Rectal smooth muscle tissue (tissue), 1 donor: Measurements from ENCODE around the gene EPB41L2.
"Not testable (repeated sequence)": the region's sequence is repeated elsewhere in the genome, so short reads cannot be mapped to it uniquely, and the experiment has no call there.

Experiments used
- H3K27ac ChIP-seq: one replicate; pipeline ENCODE4 v1.7.0; 2013; ENCODE audit warnings: low read depth, low read length, inconsistent platforms
- H3K27me3 ChIP-seq: one replicate; pipeline ENCODE4 v1.7.0; 2013; ENCODE audit warnings: low read length; ENCODE audit not compliant: control insufficient read depth, insufficient read depth
- H3K36me3 ChIP-seq: one replicate; pipeline ENCODE4 v1.7.0; 2013; ENCODE audit warnings: low read length; ENCODE audit not compliant: control insufficient read depth, insufficient read depth
- H3K4me1 ChIP-seq: one replicate; pipeline ENCODE4 v1.7.0; 2013; ENCODE audit warnings: low read length; ENCODE audit not compliant: control insufficient read depth, insufficient read depth
- H3K4me3 ChIP-seq: one replicate; pipeline ENCODE4 v1.7.0; 2013; ENCODE audit warnings: low read length
- H3K9ac ChIP-seq: one replicate; pipeline ENCODE4 v1.7.0; 2013; ENCODE audit warnings: low read length

The EPB41L2 gene

DNA sequence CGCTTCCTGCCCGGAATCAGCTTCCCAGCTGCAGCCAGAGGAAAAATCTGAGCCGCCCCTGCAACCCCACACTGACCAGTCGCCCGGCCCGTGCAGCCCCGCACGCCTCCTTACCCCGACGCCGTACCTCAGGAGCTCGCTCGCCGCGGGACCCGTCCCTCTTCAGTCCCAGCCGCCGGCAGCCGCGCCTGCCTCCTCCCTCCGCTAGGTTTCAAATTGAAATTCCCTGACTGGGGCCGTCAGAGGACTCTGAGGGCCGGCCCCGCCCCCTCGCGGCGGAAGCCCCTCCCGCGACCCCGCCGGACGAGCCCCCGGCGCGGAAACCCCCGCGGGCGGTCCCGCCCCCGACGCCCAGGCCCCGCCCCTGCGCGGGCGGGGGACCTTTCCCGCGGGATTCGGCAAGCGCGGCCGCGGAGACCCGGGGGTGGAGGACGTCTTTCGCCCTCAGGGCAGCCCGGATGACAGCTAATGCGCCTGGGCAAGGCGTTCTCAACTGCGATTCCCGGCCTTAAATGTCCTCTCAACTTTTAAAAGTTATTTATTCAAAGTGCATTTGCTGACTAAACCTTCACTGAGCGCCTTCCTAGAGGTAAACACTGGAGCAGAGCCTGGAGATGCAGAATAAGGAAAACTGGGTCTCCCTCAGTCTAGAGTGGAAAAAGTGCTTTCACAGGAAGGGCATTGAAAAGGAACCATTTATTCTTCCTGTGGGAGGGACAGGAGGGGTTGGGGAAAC lies at the start of gene EPB41L2:
EPB41L2 (minus strand) TSS at position 218 of the 736 bp plus-strand sequence. CDS start 106,760 bp downstream, outside the sequence.
- Histone ChIP-seq H3K27me3 (no peaks in the 10 kb centered on the region), H3K4me3 (peak within 1 kb of the TSS; percentile 81), H3K9ac (peak within 1 kb of the TSS; percentile 36), H3K27ac (peak within 1 kb of the TSS; percentile 89), H3K4me1 (peaks cover 3% of the 10 kb centered on the region), H3K36me3 (no peaks in the 10 kb centered on the region)

- H3K4me3 ChIP-seq: no peak overlapping the region
- H3K27ac ChIP-seq: no peak overlapping the region
- no peaks in the 10 kb centered on the region for H3K4me1 ChIP-seq
- no peaks in the 10 kb centered on the region for H3K36me3 ChIP-seq
- H3K9ac ChIP-seq: no peak overlapping the region
- H3K27me3 ChIP-seq: no peaks in the 10 kb centered on the region
Observed at GRCh38 chr6:131112249-131112648, 49.2 kb upstream of the EPB41L2 start.

- H3K4me1 ChIP-seq: no peaks in the 10 kb centered on the region
- H3K4me3 ChIP-seq: no peak overlapping the region
- no peak overlapping the region for H3K9ac ChIP-seq
- no peaks in the 10 kb centered on the region for H3K36me3 ChIP-seq
- no peaks in the 10 kb centered on the region for H3K27me3 ChIP-seq
- no peak overlapping the region for H3K27ac ChIP-seq
Observed at GRCh38 chr6:131107151-131107550, 44.1 kb upstream of the EPB41L2 start.

- Histone ChIP-seq H3K27me3 (no peaks in the 10 kb centered on the region), H3K9ac (no peak overlapping the region), H3K4me3 (no peak overlapping the region), H3K36me3 (no peaks in the 10 kb centered on the region), H3K4me1 (no peaks in the 10 kb centered on the region), H3K27ac (no peak overlapping the region)
Observed at GRCh38 chr6:131103901-131104300, 40.9 kb upstream of the EPB41L2 start.

- H3K27me3 ChIP-seq: no peaks in the 10 kb centered on the region
- no peaks in the 10 kb centered on the region for H3K4me1 ChIP-seq
- no peak overlapping the region for H3K4me3 ChIP-seq
- H3K36me3 ChIP-seq: no peaks in the 10 kb centered on the region
- H3K9ac ChIP-seq: no peak overlapping the region
- no peak overlapping the region for H3K27ac ChIP-seq
Observed at GRCh38 chr6:131103296-131103695, 40.3 kb upstream of the EPB41L2 start.

- H3K4me1 ChIP-seq: no peaks in the 10 kb centered on the region
- H3K9ac ChIP-seq: no peak overlapping the region
- H3K27ac ChIP-seq: no peak overlapping the region
- no peak overlapping the region for H3K4me3 ChIP-seq
- H3K36me3 ChIP-seq: no peaks in the 10 kb centered on the region
- no peaks in the 10 kb centered on the region for H3K27me3 ChIP-seq
Observed at GRCh38 chr6:131101911-131102680, 39.1 kb upstream of the EPB41L2 start.

DNA sequence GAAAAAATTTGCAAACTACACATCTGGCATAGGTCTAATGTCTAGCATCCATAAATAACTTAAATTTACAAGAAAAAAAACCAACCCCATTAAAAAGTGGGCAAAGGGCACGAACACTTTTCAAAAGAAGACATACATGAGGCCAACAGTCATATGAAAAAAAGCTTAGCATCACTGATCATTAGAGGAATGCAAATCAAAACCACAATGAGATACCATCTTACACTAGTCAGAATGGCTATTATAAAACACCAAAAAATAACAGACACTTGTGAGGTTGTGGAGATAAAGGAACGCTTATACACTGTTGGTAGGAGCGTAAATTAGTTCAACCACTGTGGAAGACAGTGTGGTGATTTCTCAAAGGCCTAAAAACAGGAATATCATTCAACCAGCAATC lies 33.7 kb upstream of the EPB41L2 start:
- Histone ChIP-seq H3K9ac (no peak overlapping the region), H3K4me3 (no peak overlapping the region), H3K4me1 (no peaks in the 10 kb centered on the region), H3K27me3 (no peaks in the 10 kb centered on the region), H3K36me3 (no peaks in the 10 kb centered on the region), H3K27ac (no peak overlapping the region)

GRCh38 chr6:131093334-131093733 lies 30.3 kb upstream of the EPB41L2 start:
- no peak overlapping the region for H3K4me3 ChIP-seq
- no peak overlapping the region for H3K9ac ChIP-seq
- H3K4me1 ChIP-seq: no peaks in the 10 kb centered on the region
- H3K36me3 ChIP-seq: no peaks in the 10 kb centered on the region
- no peak overlapping the region for H3K27ac ChIP-seq
- no peaks in the 10 kb centered on the region for H3K27me3 ChIP-seq

DNA sequence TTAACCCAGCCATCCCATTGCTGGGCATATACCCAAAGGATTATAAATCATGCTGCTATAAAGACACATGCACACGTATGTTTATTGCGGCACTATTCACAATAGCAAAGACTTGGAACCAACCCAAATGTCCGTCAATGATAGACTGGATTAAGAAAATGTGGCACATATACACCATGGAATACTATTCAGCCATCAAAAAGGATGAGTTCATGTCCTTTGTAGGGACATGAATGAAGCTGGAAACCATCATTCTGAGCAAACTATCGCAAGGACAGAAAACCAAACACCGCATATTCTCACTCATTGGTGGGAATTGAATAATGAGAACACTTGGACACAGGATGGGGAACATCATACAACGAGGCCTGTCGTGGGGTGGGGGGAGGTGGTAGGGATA lies 28.9 kb upstream of the EPB41L2 start:
- not testable (repeated sequence) for H3K4me3 ChIP-seq, H3K27ac ChIP-seq, H3K4me1 ChIP-seq, H3K9ac ChIP-seq, H3K36me3 ChIP-seq, H3K27me3 ChIP-seq

DNA sequence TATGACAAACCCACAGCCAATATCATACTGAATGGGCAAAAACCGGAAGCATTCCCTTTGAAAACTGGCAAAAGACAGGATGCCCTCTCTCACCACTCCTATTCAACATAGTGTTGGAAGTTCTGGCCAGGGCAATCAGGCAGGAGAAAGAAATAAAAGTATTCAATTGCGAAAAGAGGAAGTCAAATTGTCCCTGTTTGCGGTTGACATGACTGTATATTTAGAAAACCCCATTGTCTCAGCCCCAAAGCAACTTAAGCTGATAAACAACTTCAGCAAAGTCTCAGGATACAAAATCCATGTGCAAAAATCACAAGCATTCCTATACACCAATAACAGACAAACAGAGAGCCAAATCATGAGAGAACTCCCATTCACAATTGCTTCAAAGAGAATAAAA lies 27.3 kb upstream of the EPB41L2 start:
- not testable (repeated sequence) for H3K9ac ChIP-seq, H3K4me3 ChIP-seq, H3K27ac ChIP-seq

GRCh38 chr6:131084982-131085381 lies 21.9 kb upstream of the EPB41L2 start:
- no peaks in the 10 kb centered on the region for H3K36me3 ChIP-seq
- H3K27ac ChIP-seq: no peak overlapping the region
- no peak overlapping the region for H3K4me3 ChIP-seq
- no peaks in the 10 kb centered on the region for H3K4me1 ChIP-seq
- H3K9ac ChIP-seq: no peak overlapping the region
- no peaks in the 10 kb centered on the region for H3K27me3 ChIP-seq

More for the DNA sequence above, 27.3 kb upstream of the EPB41L2 start:
- not testable (repeated sequence) for H3K4me1 ChIP-seq, H3K36me3 ChIP-seq, H3K27me3 ChIP-seq

DNA sequence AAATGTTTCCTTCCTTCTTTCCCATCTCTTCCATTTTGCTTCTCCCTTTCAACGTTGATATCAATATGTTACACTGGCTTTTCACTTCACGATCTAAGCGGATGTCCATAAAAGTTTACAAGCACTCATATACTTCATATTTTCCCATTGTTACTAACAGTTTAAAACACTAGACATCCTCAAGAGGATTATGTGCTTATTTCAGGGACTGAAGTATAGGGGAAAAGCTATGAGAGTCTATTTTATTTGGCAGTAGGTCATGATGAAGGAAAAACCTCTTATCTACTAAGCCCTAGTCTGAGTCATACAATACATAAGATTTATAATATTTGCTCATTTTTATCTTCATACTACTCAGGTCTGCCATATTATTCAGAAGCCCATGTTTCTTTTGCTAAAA lies 20.6 kb upstream of the EPB41L2 start:
- Histone ChIP-seq H3K9ac (no peak overlapping the region), H3K4me3 (no peak overlapping the region), H3K4me1 (no peaks in the 10 kb centered on the region), H3K36me3 (no peaks in the 10 kb centered on the region), H3K27ac (no peak overlapping the region), H3K27me3 (no peaks in the 10 kb centered on the region)

GRCh38 chr6:131082335-131082734 lies 19.3 kb upstream of the EPB41L2 start:
- no peak overlapping the region for H3K4me3 ChIP-seq
- no peaks in the 10 kb centered on the region for H3K27me3 ChIP-seq
- H3K9ac ChIP-seq: no peak overlapping the region
- no peak overlapping the region for H3K27ac ChIP-seq
- no peaks in the 10 kb centered on the region for H3K4me1 ChIP-seq
- no peaks in the 10 kb centered on the region for H3K36me3 ChIP-seq
